ENCODE measurements around the gene ANO10.

DNA sequence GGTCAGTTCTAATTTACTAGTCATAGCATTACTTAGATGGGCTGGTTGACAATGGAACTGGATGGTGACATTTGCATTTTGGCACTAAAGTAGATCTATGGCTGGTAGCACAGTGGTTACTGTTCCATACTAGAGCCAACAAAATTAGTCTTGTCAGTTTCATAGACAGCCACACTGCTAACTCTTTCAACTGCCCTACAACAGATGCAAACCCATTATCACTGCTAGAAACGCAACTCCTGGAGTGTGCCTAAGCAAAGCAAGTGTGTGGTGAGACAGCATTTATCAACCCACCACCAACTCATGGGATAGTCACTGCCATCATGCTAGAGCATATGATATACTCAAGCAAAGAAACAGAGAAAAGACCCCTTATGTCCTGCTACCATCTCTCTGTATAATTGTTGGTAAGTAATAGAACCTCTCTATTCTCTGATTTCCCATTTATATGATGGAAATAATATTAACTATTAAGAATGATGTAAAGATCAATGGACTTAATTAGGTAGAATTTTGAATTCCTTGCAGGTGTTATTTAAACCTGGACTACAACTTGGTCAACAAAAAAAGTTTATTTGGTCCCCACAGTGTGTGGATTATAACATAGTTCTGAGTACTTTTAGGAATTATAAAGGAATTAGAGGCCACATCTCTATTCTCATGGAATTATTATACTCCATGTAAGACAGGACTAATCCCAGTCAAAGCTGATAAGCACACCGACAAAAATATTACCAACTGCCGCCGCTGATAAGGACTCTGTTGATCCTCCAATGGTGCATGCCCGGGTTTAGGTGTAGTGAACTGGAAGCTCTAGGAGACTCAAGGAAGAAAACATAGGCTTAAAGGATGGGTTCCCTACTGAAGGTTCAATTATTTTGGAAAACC, 49.1 kb upstream of the ANO10 start:
- TF ChIP-seq ZNF350 (tag by site-specific recombination; IDR thresholded peaks at IDR 0.05) (no peak), ZFP3 (tag by site-specific recombination; IDR thresholded peaks at IDR 0.05; ENCODE audit: low read depth) (no peak), ZNF214 (tag by site-specific recombination; IDR thresholded peaks at IDR 0.05; ENCODE audit: borderline replicate concordance) (no peak), ZNF747 (tag by site-specific recombination; IDR thresholded peaks at IDR 0.05) (no peak)
